ENCODE results near the gene KCNN3.

Gene KCNN3

DNA sequence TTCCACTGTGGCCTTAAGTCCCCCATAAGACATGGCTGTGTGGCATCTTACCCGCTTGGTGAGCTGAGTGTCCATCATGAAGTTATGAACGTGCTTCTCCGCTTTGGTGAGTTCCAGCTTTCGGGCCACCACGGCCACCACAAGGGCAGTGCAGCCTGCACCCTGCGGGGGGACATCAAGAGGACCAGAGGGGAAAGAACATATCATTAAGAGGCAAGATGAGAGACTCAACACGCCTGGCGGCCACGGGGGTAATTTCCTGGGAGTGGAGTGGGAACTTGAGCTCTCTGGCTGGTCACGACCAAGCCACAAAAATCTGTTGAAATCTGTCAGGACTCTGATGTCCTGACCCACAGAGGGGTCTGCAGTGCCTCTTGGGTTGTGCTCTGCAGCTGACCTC is 144.2 kb downstream of the KCNN3 start:
- DNase-seq: no peak

DNA sequence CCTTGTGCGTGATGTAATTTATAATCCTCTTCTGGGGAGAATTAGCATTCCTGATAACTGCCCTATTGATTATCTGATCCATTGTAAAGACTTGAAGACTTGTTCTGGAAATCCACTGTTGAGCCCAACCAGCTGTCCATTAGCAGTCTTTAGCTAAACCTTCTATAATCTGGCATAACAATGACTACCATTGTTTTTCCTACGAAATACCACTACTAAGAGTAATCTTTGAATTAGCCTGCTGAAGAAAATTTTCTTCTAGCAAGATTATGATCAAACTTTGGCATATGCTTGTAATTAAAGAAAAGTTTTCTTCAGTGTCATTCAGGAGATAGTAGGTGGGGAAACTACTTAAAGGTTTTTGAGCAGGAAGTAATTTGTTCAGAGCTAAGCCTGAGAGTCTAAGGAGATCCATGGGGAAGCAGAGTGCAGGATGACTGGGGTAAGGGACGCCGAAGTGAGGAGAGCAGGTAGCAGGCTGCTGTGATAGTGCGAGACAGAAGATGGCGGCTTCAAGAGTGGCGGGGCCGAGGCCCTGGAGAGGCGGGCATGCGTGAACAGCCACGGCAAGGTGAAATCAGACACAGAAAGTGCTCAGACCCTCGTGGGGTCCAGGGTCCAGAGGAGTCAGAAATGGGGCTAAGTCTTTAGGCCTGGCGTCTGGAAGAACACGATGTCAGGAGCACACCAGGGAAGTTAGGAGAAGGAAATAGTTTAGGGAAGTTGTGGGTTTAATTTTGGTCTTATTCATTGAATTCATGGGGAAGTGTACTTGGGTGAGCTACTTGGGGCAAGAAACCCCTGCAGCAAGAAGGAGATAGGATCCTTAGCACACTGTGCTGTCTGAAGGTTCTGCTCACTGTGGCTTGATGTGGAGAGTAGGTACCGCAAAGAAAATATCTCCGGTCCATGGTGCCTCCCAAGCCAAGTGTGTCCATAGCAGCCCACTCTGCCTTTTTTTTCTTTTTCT is 149.5 kb downstream of the KCNN3 start:
- DNase-seq: no peak

DNA sequence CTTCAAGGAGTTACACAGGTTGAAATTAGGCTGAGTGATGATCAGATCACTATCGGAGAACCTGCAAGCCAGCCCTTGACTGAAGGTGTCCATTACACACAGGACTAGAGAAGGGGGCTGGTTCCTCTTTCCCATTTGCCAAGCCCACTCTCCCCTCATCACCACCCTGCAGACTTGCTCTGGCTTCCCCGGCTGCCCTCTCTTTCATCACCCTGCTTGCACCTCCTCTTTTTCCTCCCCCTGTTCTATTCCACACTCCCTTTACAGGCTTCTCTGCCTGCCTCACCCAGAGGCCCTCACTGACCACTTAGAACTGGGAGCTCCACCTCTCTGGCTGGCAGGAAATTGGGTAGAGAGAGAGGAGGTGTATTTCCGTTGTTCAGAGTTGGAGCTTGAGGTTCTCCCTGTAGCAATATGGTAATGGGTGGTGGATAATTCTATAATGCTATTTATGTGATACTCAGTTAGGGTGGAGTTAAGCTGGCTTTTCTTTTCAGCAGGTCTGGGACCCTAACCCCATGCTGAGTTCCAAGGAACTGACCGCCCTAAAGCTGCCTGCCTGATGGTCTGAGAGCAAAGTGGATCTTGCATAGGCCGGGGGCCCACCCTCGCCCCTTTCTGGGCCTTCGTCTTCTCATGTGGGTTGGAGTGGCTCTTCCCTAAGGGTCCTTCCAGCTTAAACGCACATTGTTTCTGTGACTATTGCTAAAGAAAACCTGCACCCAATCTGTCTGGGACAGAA is 150.3 kb downstream of the KCNN3 start:
- no peak for DNase-seq

DNA sequence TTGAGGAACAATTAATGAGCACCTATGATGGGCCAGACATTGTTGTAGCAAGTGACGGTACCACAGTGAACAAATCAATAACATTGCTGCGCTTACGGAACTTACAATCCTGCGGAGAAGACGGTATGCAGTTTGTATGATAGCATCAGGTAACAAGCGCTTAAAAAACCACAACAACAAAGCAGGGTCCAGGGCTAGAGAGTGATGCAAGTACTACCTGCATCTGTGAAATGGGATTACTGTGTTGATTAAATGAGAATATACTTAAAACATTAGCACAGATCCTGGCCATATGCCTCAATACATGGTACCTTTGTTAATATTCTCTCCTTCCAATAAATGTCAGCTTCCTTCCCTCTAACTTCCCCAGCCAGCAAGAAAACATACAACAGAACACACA is 151.5 kb downstream of the KCNN3 start:
- no peak for DNase-seq

DNA sequence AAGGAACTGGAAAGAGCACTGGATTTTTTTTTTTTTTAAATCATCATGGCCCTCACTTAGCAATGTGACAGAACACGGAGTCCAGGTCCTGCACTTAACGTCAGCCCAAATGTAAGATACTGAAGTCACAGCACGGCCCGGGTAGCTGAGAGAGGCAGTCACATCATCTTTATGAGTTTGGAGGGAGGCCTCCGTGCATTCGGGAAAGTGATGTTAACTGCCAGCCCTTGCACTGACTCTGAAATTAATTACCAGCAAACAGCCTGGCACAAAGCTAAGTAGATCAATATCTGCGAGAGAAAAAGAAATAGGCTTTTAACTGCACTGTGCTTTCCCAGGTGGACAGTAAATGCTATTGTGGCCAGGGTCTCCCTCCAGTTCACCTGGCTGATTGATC is 152.6 kb downstream of the KCNN3 start:
- no peak for DNase-seq

- DNase-seq: no peak
Observed at GRCh38 chr1:154716614-154717527, 153.2 kb downstream of the KCNN3 start.

- DNase-seq: no peak
Observed at GRCh38 chr1:154716011-154716410, 154.1 kb downstream of the KCNN3 start.

- no peak for DNase-seq
Observed at GRCh38 chr1:154715385-154715784, 154.7 kb downstream of the KCNN3 start.

- no peak for DNase-seq
Observed at GRCh38 chr1:154714638-154715037, 155.4 kb downstream of the KCNN3 start.

- DNase-seq: no peak
Observed at GRCh38 chr1:154714052-154714623, 155.9 kb downstream of the KCNN3 start.

DNA sequence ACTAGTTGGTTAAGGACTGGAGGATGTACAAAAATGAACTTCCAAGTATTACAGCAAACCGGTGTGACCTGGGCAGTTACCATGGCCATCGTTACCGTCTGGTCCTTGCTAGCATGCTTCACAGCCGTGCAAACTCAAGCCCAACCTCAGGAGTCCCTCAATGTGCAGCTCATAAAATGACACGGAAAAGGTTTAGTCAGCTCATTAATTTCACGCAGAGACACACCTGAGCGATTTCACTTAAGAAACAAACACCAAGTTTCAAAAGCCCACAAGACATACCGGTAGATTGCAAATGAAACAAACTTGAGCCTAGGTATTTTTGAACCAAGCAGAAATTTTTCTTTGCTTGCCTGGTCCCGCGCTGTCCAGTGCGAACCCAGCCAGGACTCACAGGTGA is 157.1 kb downstream of the KCNN3 start:
- DNase-seq: no peak

DNA sequence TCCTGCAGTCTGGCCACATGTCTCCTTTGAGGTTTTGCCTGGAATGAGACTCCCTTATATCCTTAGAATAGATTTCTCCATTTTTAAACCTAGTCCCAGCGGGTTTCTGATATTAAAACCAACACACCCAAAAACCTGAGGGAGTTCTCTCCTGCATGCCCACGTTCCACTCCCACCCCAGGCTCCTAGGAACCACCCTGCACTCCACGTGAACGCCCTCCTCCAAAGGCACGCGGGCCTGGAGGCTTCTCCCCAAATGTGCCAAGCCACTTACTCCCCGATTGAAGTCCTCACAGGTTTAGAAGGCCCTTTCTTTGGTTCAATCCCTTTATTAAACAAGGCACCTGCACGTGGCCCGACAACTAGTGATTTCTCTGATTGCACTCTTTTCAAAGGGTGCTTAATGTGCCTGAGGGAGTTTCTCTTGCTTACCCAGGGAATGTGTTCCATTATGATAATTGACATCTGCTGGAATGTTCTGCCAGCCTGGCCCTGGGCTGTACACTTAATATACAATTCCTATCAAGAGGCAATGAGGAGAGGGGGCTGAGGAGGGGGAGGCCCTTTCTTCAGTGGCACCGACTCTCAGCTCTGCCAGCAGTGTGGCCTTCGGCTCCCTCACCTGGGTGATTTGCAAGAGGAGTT is 157.8 kb downstream of the KCNN3 start:
- DNase-seq: no peak

DNA sequence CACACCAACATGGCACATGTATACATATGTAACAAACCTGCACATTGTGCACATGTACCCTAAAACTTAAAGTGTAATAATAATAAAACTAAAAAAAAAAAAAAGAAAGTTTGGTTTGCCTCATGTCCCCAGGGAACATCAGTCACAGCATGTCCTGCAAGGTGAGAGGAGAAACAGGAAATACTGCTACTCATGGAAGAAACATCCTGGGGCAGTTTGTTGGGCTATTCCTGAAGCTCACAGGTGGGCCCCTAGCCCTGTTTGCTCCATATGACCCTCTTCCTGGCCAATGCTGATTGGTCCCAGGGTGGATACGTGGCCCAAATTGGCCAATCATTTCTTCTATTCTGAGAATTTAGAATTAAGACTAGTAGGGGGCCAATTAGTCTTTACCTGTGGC is 158.7 kb downstream of the KCNN3 start:
- no peak for DNase-seq

DNA sequence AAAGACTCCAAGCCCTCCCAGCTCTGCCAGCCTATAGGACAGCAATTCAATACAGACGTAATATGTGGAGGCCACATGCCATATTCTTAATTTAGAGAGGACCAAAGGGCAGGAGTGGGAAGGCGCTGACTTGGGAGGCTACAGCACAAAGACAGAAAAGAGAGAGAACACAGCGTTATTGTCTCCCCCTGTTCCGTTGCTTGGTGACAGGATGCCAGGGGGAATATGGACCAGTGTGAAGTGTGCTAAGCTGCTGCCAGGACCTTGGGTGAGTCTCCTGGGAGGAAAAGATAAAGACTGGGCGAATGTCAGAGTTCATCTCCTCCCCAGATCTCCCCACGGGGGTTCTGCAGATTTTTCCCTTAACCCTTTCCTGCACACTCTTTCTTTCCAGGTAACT is 160.0 kb downstream of the KCNN3 start:
- DNase-seq: no peak

DNA sequence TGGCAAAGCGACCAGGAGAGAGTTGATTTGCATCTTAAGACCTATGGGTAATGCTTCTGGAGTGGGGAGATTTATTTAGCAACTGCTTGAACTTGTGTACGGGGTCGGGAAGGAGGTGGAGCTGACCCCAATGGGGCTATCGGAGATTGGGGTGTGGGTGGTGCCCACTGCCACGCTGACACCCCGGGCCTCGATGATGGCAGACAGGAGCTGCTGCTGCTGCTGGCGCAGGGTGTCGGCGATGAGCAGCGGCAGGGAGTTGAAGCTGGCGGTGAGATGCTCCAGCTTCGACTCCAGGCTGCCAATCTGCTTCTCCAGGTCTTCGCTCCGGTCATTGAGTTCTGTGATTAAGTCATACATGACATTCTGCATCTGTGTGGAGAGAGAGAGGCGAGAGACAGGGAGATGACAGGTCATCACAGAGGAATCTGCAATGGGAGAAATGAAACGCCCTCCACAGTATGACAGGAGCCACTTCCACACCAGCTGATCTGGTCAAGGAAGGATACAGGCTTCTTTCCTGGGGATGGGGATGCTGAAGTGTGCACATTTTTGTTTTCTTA is 162.1 kb downstream of the KCNN3 start:
- DNase-seq: no peak

DNA sequence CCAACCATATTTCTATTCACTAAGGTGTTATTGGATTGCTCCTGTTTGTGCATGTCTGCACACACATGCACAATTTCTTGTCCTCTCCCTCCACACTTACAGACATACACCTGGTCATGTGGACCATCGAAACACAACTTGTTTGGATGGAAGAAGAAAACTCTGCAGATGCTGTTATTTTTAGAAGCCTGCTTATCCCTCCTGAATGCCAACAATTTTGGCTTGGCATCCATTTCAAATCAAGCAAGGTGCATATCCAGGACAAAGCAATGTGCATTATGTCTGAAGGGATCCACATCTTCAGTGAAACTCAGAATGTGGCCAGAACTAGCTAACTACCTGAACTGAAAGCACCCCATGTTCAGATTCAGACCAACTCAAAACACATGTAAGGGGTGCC is 163.2 kb downstream of the KCNN3 start:
- no peak for DNase-seq

DNA sequence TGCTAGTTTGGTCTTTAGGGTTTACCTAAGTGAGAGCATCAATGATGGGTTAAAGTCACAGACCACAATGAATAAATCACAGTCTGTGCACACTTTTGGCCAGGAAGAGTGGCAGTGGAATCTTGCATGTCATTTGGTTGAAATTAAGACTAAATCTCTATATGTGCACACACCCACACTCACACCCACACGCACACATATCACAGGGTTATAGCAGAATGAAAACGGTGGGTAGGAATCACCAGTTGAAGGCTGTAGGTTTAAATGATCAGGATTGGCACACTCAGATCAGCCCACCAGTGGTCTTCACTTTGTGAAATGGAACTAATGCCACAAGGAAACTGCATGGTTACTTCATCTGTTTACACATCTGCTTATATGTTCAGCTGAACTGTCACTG is 164.5 kb downstream of the KCNN3 start:
- DNase-seq: no peak

DNA sequence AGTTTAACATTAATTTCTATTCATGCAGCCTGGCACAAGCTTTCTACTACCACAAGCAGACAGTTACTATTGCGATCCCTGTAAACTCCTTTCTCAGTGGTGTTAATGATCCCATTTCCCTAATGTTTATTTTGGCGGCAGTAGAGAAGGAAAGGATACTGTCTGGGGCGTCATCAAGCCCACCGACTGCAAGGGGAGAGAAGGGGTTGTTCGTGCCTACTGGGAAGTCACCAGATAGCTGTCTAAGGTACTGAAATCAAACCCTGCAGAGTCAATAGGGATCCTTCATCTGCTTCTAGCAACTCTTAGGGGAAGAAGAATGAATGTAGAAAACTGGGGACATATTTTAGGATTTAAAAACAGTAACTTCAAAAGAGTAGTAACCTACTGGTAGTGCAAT is 166.9 kb downstream of the KCNN3 start:
- no peak for DNase-seq

DNA sequence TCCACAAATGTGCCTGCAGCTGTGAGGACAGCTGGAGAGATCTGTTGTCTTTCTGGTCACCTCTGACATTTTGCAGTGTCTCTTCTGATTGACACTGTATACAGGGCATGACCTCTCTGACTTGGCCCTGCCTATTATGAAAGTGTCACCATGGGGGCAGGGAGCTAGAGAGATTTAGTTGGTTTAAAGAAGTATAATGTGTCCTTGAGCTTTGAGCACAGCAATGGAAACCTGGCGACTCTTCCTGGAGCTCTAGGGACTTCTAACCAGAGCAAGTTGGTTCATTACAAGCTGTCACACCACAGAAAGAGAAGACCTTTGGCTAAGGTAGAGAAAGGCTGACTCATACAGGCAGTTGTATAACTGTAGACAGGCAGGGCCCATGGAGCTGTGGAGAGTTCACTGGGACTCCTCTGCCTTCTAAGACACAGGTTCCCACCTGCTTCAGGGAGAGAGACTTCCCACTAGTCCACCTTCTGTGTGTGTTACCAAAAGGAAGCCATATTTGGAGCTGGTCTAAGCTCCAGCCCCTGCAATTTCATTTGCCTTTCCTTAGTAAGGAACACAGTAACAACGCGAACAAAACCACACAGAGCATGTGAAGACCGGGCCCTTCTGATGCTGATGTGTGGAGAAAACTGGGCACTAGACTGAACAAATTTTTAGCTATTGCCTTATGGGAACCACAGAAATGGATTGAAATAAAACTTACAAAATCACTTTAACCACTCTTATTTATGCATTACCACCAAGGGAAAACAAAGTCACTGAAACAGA is 171.6 kb downstream of the KCNN3 start:
- no peak for DNase-seq

- DNase-seq: no peak
Observed at GRCh38 chr1:154697710-154698109, 172.4 kb downstream of the KCNN3 start.

DNA sequence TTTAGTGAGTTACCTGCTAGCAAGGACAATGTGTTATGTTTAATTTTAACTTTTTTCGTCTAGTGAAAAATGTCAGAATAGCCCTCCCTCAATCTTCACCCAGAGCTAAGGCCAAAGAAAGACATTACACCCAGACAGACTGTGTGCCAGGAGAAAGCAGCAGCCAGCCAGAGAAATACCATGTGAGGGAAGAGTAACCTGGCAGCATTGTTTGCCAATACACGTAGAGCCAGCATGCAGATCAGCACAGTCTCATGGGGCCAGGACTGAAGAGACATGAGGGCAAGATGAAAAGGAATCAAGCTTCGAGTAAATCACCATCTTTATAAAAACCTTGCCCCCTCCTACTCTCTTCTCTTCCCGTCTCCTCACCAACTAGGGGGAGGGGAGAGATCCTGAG is 173.6 kb downstream of the KCNN3 start:
- no peak for DNase-seq
